Measurements from ENCODE around the gene CAMKMT.

GRCh38 chr2:44618251-44619023 lies 256.7 kb downstream of the CAMKMT start:
- TF ChIP-seq ZFP30 (CRISPR knock-in tag; IDR thresholded peaks at IDR 0.05; ENCODE audit: borderline replicate concordance) (no peak), ZBTB43 (CRISPR knock-in tag; IDR thresholded peaks at IDR 0.05) (no peak)
